H9 (cell line): Measurements from ENCODE around the gene HTRA3. TPM values are rescaled to one million over a fixed set of nuclear protein-coding genes. Genes with fewer than 3 reads are reported as not detected.

ENCODE experiments used
- DNase-seq: peaks from one replicate; pipeline ENCODE4 v3.0.0-alpha.2; 2017
- H2AFZ ChIP-seq: one replicate; pipeline ENCODE4 v1.6.1; 2013; ENCODE audit warnings: mild to moderate bottlenecking, low read length, control low read depth, moderate library complexity
- H2AK5ac ChIP-seq: 2 replicates; pipeline ENCODE4 v1.6.1; 2013; ENCODE audit warnings: low read length, control low read depth, mixed read lengths; ENCODE audit not compliant: insufficient read length
- H2BK120ac ChIP-seq: one replicate; pipeline ENCODE4 v1.6.1; 2013; ENCODE audit warnings: low read depth, mild to moderate bottlenecking, low read length, control low read depth, inconsistent platforms; ENCODE audit not compliant: poor library complexity, severe bottlenecking
- H2BK12ac ChIP-seq: 2 replicates; pipeline ENCODE4 v1.6.1; 2013; ENCODE audit warnings: low read length, control low read depth, mixed read lengths, low read depth; ENCODE audit not compliant: insufficient read length
- H2BK15ac ChIP-seq: 2 replicates; pipeline ENCODE4 v1.6.1; 2013; ENCODE audit warnings: low read depth, low read length, control low read depth
- H2BK20ac ChIP-seq: one replicate; pipeline ENCODE4 v1.6.1; 2013; ENCODE audit warnings: low read depth, mild to moderate bottlenecking, low read length, control low read depth, inconsistent platforms; ENCODE audit not compliant: poor library complexity, severe bottlenecking
- H2BK5ac ChIP-seq: 2 replicates; pipeline ENCODE4 v1.6.1; 2013; ENCODE audit warnings: low read length, control low read depth, mixed read lengths; ENCODE audit not compliant: insufficient read length
- H3K14ac ChIP-seq: 2 replicates; pipeline ENCODE4 v1.6.1; 2013; ENCODE audit warnings: low read length, control low read depth; ENCODE audit not compliant: insufficient read depth
- H3K18ac ChIP-seq: 2 replicates; pipeline ENCODE4 v1.6.1; 2013; ENCODE audit warnings: low read depth, mild to moderate bottlenecking, mixed read lengths, low read length, control low read depth; ENCODE audit not compliant: insufficient read length
- H3K23ac ChIP-seq: 2 replicates; pipeline ENCODE4 v1.6.1; 2013; ENCODE audit warnings: low read length, control low read depth, mixed read lengths, low read depth; ENCODE audit not compliant: insufficient read length
- H3K23me2 ChIP-seq: 2 replicates; pipeline ENCODE4 v1.6.1; 2013; ENCODE audit warnings: low read depth, mild to moderate bottlenecking, mixed read lengths, low read length, control low read depth; ENCODE audit not compliant: insufficient read length, poor library complexity, severe bottlenecking
- H3K27ac ChIP-seq: 2 replicates; pipeline ENCODE4 v1.5.1; 2013; ENCODE audit warnings: low read length, control low read depth, mixed read lengths, low read depth; ENCODE audit not compliant: insufficient read length
- H3K27me3 ChIP-seq: 2 replicates; pipeline ENCODE4 v1.6.1; 2013; ENCODE audit warnings: low read length, control low read depth, inconsistent platforms; ENCODE audit not compliant: insufficient read depth
- H3K4ac ChIP-seq: 2 replicates; pipeline ENCODE4 v1.6.1; 2013; ENCODE audit warnings: low read depth, mild to moderate bottlenecking, control low read depth, inconsistent platforms, low read length, moderate library complexity
- H3K4me1 ChIP-seq: 2 replicates; pipeline ENCODE4 v1.6.1; 2013; ENCODE audit warnings: low read length, control low read depth, inconsistent platforms; ENCODE audit not compliant: insufficient read depth
- H3K4me2 ChIP-seq: 2 replicates; pipeline ENCODE4 v1.6.1; 2013; ENCODE audit warnings: low read length, control low read depth, mixed read lengths; ENCODE audit not compliant: insufficient read length, insufficient read depth
- H3K56ac ChIP-seq: 2 replicates; pipeline ENCODE4 v1.6.1; 2013; ENCODE audit warnings: low read depth, mild to moderate bottlenecking, mixed read lengths, low read length, control low read depth; ENCODE audit not compliant: insufficient read length
- H3K79me1 ChIP-seq: 2 replicates; pipeline ENCODE4 v1.6.1; 2013; ENCODE audit warnings: low read depth, mild to moderate bottlenecking, moderate library complexity, low read length, control low read depth, inconsistent platforms; ENCODE audit not compliant: insufficient read depth, poor library complexity, severe bottlenecking
- H3K79me2 ChIP-seq: 2 replicates; pipeline ENCODE4 v1.6.1; 2013; ENCODE audit warnings: low read length, control low read depth, inconsistent platforms; ENCODE audit not compliant: insufficient read depth
- H3K9ac ChIP-seq: 2 replicates; pipeline ENCODE4 v1.6.1; 2013; ENCODE audit warnings: low read length, control low read depth, mixed read lengths; ENCODE audit not compliant: insufficient read length; ENCODE audit errors: extremely low read depth
- H3K9me3 ChIP-seq: one replicate; pipeline ENCODE4 v1.6.1; 2013; ENCODE audit warnings: low read depth, low read length, inconsistent platforms; ENCODE audit not compliant: control insufficient read depth
- H3T11ph ChIP-seq: one replicate; pipeline ENCODE4 v1.6.1; 2013; ENCODE audit warnings: mild to moderate bottlenecking, low read length, control low read depth, inconsistent platforms
- H4K20me1 ChIP-seq: one replicate; pipeline ENCODE4 v1.6.1; 2013; ENCODE audit not compliant: control insufficient read depth, insufficient read length, insufficient read depth
- H4K5ac ChIP-seq: 2 replicates; pipeline ENCODE4 v1.6.1; 2013; ENCODE audit warnings: low read depth, mild to moderate bottlenecking, mixed read lengths, low read length, control low read depth; ENCODE audit not compliant: insufficient read length
- H4K8ac ChIP-seq: replicated peaks from 2 replicates; pipeline ENCODE4 v1.6.1; 2013; ENCODE audit warnings: low read length, control low read depth, mixed read lengths, low read depth; ENCODE audit not compliant: insufficient read length
- H4K91ac ChIP-seq: 2 replicates; pipeline ENCODE4 v1.6.1; 2013; ENCODE audit warnings: low read depth, mild to moderate bottlenecking, moderate library complexity, mixed read lengths, low read length, control low read depth; ENCODE audit not compliant: insufficient read length
- H3K27ac Mint-ChIP-seq, 3 experiments: 2 replicates in 2 of 3; 3 replicates in 1 of 3; pipeline ENCODE4 v1.8.0; 2020 to 2021; ENCODE audit warnings: mixed read lengths in 3 of 3, mild to moderate bottlenecking in 1 of 3, moderate library complexity in 1 of 3
- H3K27me3 Mint-ChIP-seq: 2 replicates; pipeline ENCODE4 v1.8.0; 2021; ENCODE audit warnings: low read depth, mild to moderate bottlenecking, moderate library complexity, mixed read lengths
- H3K36me3 Mint-ChIP-seq, 3 experiments: 2 replicates in 2 of 3; 3 replicates in 1 of 3; pipeline ENCODE4 v1.8.0; 2020 to 2021; ENCODE audit warnings: low read depth in 3 of 3, mixed read lengths in 3 of 3; ENCODE audit not compliant: insufficient read depth in 1 of 3
- H3K4me1 Mint-ChIP-seq, 2 experiments: 2 replicates each; pipeline ENCODE4 v1.8.0; 2020; ENCODE audit warnings: mixed read lengths in 2 of 2
- H3K4me3 Mint-ChIP-seq, 2 experiments: 2 replicates in 1 of 2; 3 replicates in 1 of 2; pipeline ENCODE4 v1.8.0; 2020 to 2021; ENCODE audit warnings: mild to moderate bottlenecking in 2 of 2, mixed read lengths in 2 of 2, moderate library complexity in 1 of 2
- H3K9me3 Mint-ChIP-seq, 2 experiments: 2 replicates in 1 of 2; 3 replicates in 1 of 2; pipeline ENCODE4 v1.8.0; 2020; ENCODE audit warnings: mild to moderate bottlenecking in 2 of 2, mixed read lengths in 2 of 2, moderate library complexity in 1 of 2
- WGBS: extraction: QIAGEN DNeasy Blood & Tissue Kit; methylation state at CpG from one replicate; pipeline ENCODE4 v1.1.7; 2013; ENCODE audit warnings: missing lambda C conversion rate, low lambda C conversion rate, mixed read lengths; ENCODE audit not compliant: insufficient read length; ENCODE audit errors: extremely low coverage; 5-methylcytosine and 5-hydroxymethylcytosine counted together
- long read RNA-seq: library from polyadenylated mRNA; unstranded; transcript quantifications from one replicate; pipeline ENCODE4 v2.0.0, GENCODE V29; 2020
- total RNA-seq: library from RNA; stranded (reverse); gene quantifications from 2 replicates; pipeline ENCODE4 v1.2.1, GENCODE V29; 2021
- TF ChIP-seq, protein P1 (sequence below): fragments of 200-600 bp; sonication (generic); conservative IDR thresholded peaks from 3 replicates; pipeline ENCODE4 v1.8.0; 2021; ENCODE audit warnings: antibody characterized with exemption, mild to moderate bottlenecking

HTRA3 gene
- total RNA-seq = 2.9 and 3.0 TPM in 2 replicates
- long read RNA-seq, partial matches to known transcripts = 1 of 2 reads
- long read RNA-seq, other reads (novel, unspliced or antisense) = 0 of 2 reads

DNA sequence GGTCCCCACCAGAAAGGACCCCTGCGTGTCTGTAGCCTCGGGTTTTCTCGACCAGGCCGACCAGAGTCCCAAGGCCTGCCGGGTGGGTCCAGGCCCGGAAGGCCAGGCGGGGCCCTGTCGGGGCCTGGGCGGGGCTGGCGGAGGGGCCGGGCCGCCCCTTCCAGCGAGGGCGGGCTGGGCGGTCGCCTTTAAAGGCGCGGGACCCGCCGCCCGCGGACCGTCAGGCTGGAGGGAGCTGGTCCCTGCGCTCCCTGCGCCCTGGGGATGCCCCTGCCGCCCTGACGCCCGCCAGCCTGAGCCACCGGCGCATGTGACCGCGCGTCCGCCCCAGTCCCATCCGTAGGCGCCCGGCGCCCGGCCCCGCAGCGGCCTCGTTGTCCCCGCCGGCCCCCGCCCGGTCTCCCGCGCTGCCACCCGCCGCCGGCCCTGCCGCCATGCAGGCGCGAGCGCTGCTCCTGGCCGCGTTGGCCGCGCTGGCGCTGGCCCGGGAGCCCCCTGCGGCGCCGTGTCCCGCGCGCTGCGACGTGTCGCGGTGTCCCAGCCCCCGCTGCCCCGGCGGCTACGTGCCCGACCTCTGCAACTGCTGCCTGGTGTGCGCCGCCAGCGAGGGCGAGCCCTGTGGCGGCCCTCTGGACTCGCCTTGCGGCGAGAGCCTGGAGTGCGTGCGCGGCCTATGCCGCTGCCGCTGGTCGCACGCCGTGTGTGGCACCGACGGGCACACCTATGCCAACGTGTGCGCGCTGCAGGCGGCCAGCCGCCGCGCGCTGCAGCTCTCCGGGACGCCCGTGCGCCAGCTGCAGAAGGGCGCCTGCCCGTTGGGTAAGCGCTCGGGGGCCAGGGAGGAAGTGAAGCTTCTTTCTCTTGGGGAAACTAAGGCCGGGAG lies at the start of gene HTRA3:
Gene HTRA3 (plus strand): TSS at position 220 of the 883 bp plus-strand sequence. CDS start 215 bp downstream, at position 435.
- Histone ChIP-seq H3K27ac (no peak within 1 kb of the TSS), H4K20me1 (no peaks in the 10 kb centered on the region), H2BK15ac (no peak within 1 kb of the TSS), H3K4ac (no peak within 1 kb of the TSS), H2BK12ac (no peak within 1 kb of the TSS), H3K79me1 (no peaks in the 10 kb centered on the region), H4K8ac (no peak within 1 kb of the TSS), H3K23me2 (peaks cover 4% of the 10 kb centered on the region), H4K91ac (no peak within 1 kb of the TSS), H3K18ac (no peak within 1 kb of the TSS), H3K4me2 (peak within 1 kb of the TSS; percentile 5), H2AK5ac (no peak within 1 kb of the TSS), H2BK120ac (no peak within 1 kb of the TSS), H2BK20ac (no peak within 1 kb of the TSS), H3K9ac (no peak within 1 kb of the TSS), H3K27me3 (peaks cover 9% of the 10 kb centered on the region; the same call in 1 of the 2 replicates), H3K56ac (no peak within 1 kb of the TSS), H4K5ac (no peak within 1 kb of the TSS), H2AFZ (no peak within 1 kb of the TSS), H3T11ph (no peak within 1 kb of the TSS), H2BK5ac (no peak within 1 kb of the TSS), H3K4me1 (no peaks in the 10 kb centered on the region), H3K9me3 (no peaks in the 10 kb centered on the region), H3K79me2 (no peaks in the 10 kb centered on the region), H3K14ac (no peak within 1 kb of the TSS), H3K23ac (no peak within 1 kb of the TSS)
- peaks cover 0 to 11% of the 10 kb centered on the region in 2 experiments; a peak in 2 of 4 replicates for H3K4me1 Mint-ChIP-seq
- no peaks in the 10 kb centered on the region; a peak in 1 of 7 replicates for H3K36me3 Mint-ChIP-seq
- peaks cover 38% of the 10 kb centered on the region for H3K27me3 Mint-ChIP-seq
- peak within 1 kb of the TSS; percentile 49 to 72 for H3K4me3 Mint-ChIP-seq
- TF ChIP-seq, protein P1, sequence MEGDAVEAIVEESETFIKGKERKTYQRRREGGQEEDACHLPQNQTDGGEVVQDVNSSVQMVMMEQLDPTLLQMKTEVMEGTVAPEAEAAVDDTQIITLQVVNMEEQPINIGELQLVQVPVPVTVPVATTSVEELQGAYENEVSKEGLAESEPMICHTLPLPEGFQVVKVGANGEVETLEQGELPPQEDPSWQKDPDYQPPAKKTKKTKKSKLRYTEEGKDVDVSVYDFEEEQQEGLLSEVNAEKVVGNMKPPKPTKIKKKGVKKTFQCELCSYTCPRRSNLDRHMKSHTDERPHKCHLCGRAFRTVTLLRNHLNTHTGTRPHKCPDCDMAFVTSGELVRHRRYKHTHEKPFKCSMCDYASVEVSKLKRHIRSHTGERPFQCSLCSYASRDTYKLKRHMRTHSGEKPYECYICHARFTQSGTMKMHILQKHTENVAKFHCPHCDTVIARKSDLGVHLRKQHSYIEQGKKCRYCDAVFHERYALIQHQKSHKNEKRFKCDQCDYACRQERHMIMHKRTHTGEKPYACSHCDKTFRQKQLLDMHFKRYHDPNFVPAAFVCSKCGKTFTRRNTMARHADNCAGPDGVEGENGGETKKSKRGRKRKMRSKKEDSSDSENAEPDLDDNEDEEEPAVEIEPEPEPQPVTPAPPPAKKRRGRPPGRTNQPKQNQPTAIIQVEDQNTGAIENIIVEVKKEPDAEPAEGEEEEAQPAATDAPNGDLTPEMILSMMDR = no peak
- no peaks in the 10 kb centered on the region for H3K9me3 Mint-ChIP-seq
- no peak within 1 kb of the TSS for H3K27ac Mint-ChIP-seq
- no CpG with 5 or more reads among the region's 111 CpGs for whole genome bisulfite sequencing
- DNase-seq = peak; percentile 68
